Aorta (tissue), 5 donors: ENCODE measurements around the gene CHST11. TPM values are rescaled to one million over a fixed set of nuclear protein-coding genes. Genes with fewer than 3 reads are reported as not detected.
"Not testable (repeated sequence)": the region's sequence is repeated elsewhere in the genome, so short reads cannot be mapped to it uniquely, and the experiment has no call there.

Experiments
- ATAC-seq: fragments of 200-7000 bp; cut with Tn5 transposase; one replicate; pipeline ENCODE4 v1.9.1; 2022; ENCODE audit warnings: moderate library complexity; ENCODE audit not compliant: low FRiP score
- DNase-seq, 2 donors: peaks; one replicate each; pipeline ENCODE4 v3.0.0-alpha.2; 2020
- H3K27ac ChIP-seq, 2 donors: one replicate each; pipeline ENCODE4 v1.5.1; 2013; ENCODE audit warnings: low read length in 2 of 2, mild to moderate bottlenecking in 2 of 2, moderate library complexity in 2 of 2, control low read depth in 1 of 2, inconsistent platforms in 1 of 2, low read depth in 1 of 2
- H3K27me3 ChIP-seq, 2 donors: one replicate each; pipeline ENCODE4 v1.6.1; 2013; ENCODE audit warnings: control low read depth in 1 of 2, low read length in 1 of 2, mild to moderate bottlenecking in 1 of 2, moderate library complexity in 1 of 2; ENCODE audit not compliant: insufficient read depth in 2 of 2, control insufficient read depth in 1 of 2
- H3K36me3 ChIP-seq, 2 donors: one replicate each; pipeline ENCODE4 v1.6.1; 2013; ENCODE audit warnings: control low read depth in 1 of 2, low read length in 1 of 2, mild to moderate bottlenecking in 1 of 2; ENCODE audit not compliant: insufficient read depth in 2 of 2, control insufficient read depth in 1 of 2
- H3K4me1 ChIP-seq, 2 donors: one replicate each; pipeline ENCODE4 v1.6.1; 2013; ENCODE audit warnings: low read length in 2 of 2, control low read depth in 1 of 2, mild to moderate bottlenecking in 1 of 2, moderate library complexity in 1 of 2; ENCODE audit not compliant: insufficient read depth in 2 of 2, control insufficient read depth in 1 of 2
- H3K4me3 ChIP-seq, 2 donors: one replicate each; pipeline ENCODE4 v1.5.1; 2013; ENCODE audit warnings: low read length in 2 of 2, control low read depth in 1 of 2, mild to moderate bottlenecking in 1 of 2
- H3K9me3 ChIP-seq: one replicate; pipeline ENCODE4 v1.6.1; 2013; ENCODE audit warnings: mild to moderate bottlenecking, low read length; ENCODE audit not compliant: control insufficient read depth
- WGBS, 2 donors: extraction: QIAGEN DNeasy Blood & Tissue Kit; methylation state at CpG; one replicate each; pipeline ENCODE4 v1.1.7; 2013; 5-methylcytosine and 5-hydroxymethylcytosine counted together
- intact Hi-C, 2 donors: fragments of 100-400 bp; cut with DNase I; formaldehyde crosslinking; loops; one replicate each; pipeline versions ENCODE4 v1.14.2 to v1.15.0; 2022
- polyA plus RNA-seq, 2 donors: library from polyadenylated mRNA; stranded (reverse); fragments of 200-250 nt; gene quantifications; one replicate each; pipeline ENCODE4 v1.2.3, GENCODE V29; 2013
- total RNA-seq, 2 donors: library from RNA; stranded (reverse); fragmentation: NEBNext Ultra II Directional; extraction: Animal tissue kit (Norgen Biotek cat#: 25700); gene quantifications; one replicate each; pipeline ENCODE4 v1.2.1, GENCODE V29; 2021
- donor health status: healthy with polysubstance abuse.
- donor health status: Bipolar disorder and iron deficiency.
- donor health status: DM: no; HTN: no; CAD: no.
- donor health status: DM: no; HTN: no; CAD: no.
- donor health status: DM: yes; HTN: yes; CAD: no.

Gene CHST11
- total and polyA plus RNA-seq, 4 donors, result 2.1 to 31.0 (median 15.7) TPM

- WGBS, 2 donors, result 61 to 72% methylated on average over 7 of the region's 7 CpGs
- no peaks in the 10 kb centered on the region for H3K9me3 ChIP-seq
- no peaks in the 10 kb centered on the region for H3K27me3 ChIP-seq
- peaks cover 0 to 3% of the 10 kb centered on the region in 2 donors for H3K4me1 ChIP-seq
- no peaks in the 10 kb centered on the region for H3K36me3 ChIP-seq
- no peak overlapping the region for H3K4me3 ChIP-seq
- no peak for DNase-seq
- no peak for ATAC-seq
- intact Hi-C loops, result no loop called here
- H3K27ac ChIP-seq, result no peak overlapping the region
These were observed 67.5 kb downstream of the CHST11 start for GRCh38 chr12:104524034-104524832.

DNA sequence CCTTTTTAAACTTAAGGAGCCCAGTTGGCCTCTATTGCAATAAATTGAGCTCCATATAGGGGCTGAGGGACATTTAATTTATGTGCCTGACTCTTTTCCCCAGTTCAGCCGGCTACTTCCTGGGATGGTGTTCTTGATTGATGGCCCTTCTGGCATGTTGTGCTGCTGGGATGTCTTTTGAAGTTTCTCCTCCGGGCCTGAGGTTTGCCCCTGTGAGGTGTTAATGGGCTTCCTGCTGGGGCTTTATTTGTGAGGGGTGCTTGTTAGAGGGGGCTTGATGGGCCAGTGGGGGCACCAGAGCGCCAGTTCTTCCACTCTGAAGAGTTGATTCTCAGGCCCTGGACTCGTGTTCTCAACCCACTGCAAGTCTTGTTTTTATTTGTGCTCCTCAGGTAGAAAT lies 69.6 kb downstream of the CHST11 start:
- 53 to 57% methylated on average over 4 of the region's 4 CpGs for WGBS, 2 donors
- Histone ChIP-seq H3K27me3 (no peaks in the 10 kb centered on the region), H3K4me1 (peaks cover 0 to 3% of the 10 kb centered on the region in 2 donors), H3K9me3 (peaks cover 2% of the 10 kb centered on the region), H3K27ac (no peak overlapping the region), H3K4me3 (no peak overlapping the region), H3K36me3 (no peaks in the 10 kb centered on the region)
- ATAC-seq (no peak), DNase-seq (no peak)
- intact Hi-C loops, result no loop called here

DNA sequence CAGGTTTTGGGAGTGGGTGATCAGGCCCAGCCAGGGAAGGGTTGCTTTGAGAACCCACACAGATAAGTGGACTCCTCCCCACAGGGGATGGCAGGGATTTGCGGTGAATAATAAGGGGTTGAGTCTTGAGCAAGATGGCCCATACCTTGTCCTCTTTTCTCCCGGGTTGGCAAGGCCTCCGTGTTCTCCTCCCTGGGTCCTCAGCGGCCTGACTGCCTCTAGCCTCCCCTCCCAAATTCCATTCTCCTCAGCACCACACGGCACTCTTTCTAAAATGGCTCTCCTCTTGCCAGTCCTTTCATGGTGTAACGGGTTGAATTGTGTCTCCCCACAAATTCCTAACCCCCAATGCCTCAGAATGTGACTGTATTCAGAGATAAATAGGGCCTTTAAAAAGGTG lies 70.0 kb downstream of the CHST11 start:
- Histone ChIP-seq H3K27me3 (no peaks in the 10 kb centered on the region), H3K4me3 (no peak overlapping the region), H3K36me3 (no peaks in the 10 kb centered on the region), H3K27ac (no peak overlapping the region), H3K4me1 (peaks cover 0 to 3% of the 10 kb centered on the region in 2 donors), H3K9me3 (peaks cover 2% of the 10 kb centered on the region)
- WGBS, 2 donors, result 77 to 86% methylated on average over 6 of the region's 6 CpGs
- ATAC-seq (no peak), DNase-seq (no peak)
- intact Hi-C loops, result no loop called here

DNA sequence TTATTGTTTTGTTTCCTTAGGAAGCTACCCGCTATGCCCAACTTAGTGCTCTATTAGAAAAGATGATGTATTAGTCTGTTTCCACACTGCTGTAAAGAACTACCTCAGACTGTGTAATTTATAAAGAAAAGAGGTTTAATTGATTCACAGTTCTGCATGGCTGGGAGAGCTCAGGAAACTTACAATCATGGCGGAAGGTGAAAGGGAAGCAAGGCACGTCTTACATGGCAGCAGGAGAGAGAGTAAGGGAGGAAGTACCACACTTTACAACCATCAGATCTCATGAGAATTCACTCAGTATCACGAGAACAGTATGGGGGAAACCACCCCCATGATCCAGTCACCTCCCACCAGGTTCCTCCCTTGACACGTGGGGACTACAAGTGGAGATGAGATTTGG lies 70.9 kb downstream of the CHST11 start:
- DNase-seq, H3K4me1 ChIP-seq, intact Hi-C loops, H3K27ac ChIP-seq, H3K36me3 ChIP-seq, H3K27me3 ChIP-seq, H3K4me3 ChIP-seq, ATAC-seq, H3K9me3 ChIP-seq: not testable (repeated sequence)
- WGBS, 2 donors, result 95 to 97% methylated on average over 5 of the region's 5 CpGs

- Histone ChIP-seq H3K4me1 (no peaks in the 10 kb centered on the region), H3K4me3 (no peak overlapping the region), H3K27me3 (no peaks in the 10 kb centered on the region), H3K27ac (no peak overlapping the region), H3K9me3 (peaks cover 2% of the 10 kb centered on the region), H3K36me3 (no peaks in the 10 kb centered on the region)
- WGBS, 2 donors, result 98 to 99% methylated on average over 3 of the region's 3 CpGs
- DNase-seq (no peak), ATAC-seq (no peak)
- intact Hi-C loops, result no loop called here
These were observed 72.6 kb downstream of the CHST11 start for GRCh38 chr12:104529130-104529874.

DNA sequence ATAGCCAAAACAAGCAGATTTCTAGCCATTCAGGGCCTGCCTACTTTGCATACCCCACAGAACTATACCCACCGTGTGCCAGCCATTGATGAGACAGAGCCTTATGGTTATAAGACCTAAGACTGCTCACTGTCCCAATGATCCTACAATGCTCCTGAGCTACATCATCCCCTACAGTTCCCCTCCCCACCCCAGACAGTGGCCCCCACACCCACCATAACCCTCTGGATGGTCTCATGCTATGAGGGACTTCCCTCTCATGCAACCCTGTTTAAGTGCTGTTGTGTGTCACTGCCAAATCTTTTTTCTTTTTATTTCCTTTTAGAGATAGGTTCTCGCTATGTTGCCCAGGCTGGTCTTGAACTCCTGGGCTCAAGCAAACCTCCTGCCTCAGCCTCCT lies 75.9 kb downstream of the CHST11 start:
- Histone ChIP-seq H3K27me3 (no peaks in the 10 kb centered on the region), H3K27ac (no peak overlapping the region), H3K9me3 (peaks cover 2% of the 10 kb centered on the region), H3K36me3 (no peaks in the 10 kb centered on the region), H3K4me3 (no peak overlapping the region), H3K4me1 (no peaks in the 10 kb centered on the region)
- 96 to 100% methylated on average over 2 of the region's 2 CpGs for WGBS, 2 donors
- ATAC-seq (no peak), DNase-seq (no peak)
- intact Hi-C loops, result no loop called here

GRCh38 chr12:104533134-104533533 lies 76.4 kb downstream of the CHST11 start:
- DNase-seq (no peak), ATAC-seq (no peak)
- Histone ChIP-seq H3K4me1 (no peaks in the 10 kb centered on the region), H3K27ac (no peak overlapping the region), H3K9me3 (peaks cover 2% of the 10 kb centered on the region), H3K4me3 (no peak overlapping the region), H3K36me3 (no peaks in the 10 kb centered on the region), H3K27me3 (no peaks in the 10 kb centered on the region)
- 92 to 93% methylated on average over 2 of the region's 2 CpGs for WGBS, 2 donors
- intact Hi-C loops, result no loop called here

DNA sequence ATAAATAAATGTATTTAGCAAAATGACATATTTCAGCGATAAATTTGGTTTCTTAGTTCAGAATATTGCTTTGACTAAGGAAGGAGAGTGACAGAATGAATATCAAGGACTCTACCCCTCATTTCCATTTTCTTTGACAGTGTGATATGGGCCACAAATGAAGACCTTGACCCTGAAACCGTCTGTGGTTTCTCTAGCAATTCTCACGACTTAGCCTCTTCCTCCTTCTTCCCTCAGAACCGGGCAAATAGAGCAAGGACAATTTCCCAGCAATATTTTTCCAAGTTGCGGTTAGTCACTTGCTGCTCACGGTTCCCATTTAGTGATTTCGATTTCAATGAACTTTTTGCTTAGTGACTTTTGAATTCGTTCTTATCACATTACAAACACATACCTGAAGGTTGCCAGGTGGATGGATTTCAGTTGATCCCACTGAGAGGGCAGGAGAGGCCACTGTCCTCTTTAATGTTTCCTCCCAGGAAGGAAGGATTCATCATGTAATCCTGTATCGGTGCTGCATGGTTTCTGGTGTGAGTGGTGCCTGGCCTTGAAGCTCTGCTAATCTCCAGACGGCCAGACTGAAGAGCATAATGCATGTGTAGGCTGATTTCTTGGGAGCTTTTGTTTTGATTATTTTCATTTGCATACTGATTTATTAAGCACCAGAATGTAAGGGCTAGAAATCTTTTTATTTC lies 77.6 kb downstream of the CHST11 start:
- H3K4me1 ChIP-seq, result no peaks in the 10 kb centered on the region
- H3K27me3 ChIP-seq, result no peaks in the 10 kb centered on the region
- WGBS, 2 donors, result 66 to 68% methylated on average over 10 of the region's 10 CpGs
- DNase-seq (no peak), ATAC-seq (no peak)
- H3K27ac ChIP-seq, result no peak overlapping the region
- intact Hi-C loops, result no loop called here
- no peaks in the 10 kb centered on the region for H3K36me3 ChIP-seq
- no peak overlapping the region for H3K4me3 ChIP-seq
- H3K9me3 ChIP-seq, result peaks cover 2% of the 10 kb centered on the region
